Astrocyte (in vitro differentiated cells and primary cell): ENCODE measurements around the gene SLC22A14. TPM values are rescaled to one million over a fixed set of nuclear protein-coding genes. Genes with fewer than 3 reads are reported as not detected.

Experiments
- DNase-seq: peaks from one replicate; pipeline ENCODE4 v3.0.0-alpha.2; 2010; ENCODE audit warnings: low read depth
- FAIRE-seq: peaks from 2 replicates; lab custom pipeline; 2011; peaks lifted over from hg19 to GRCh38; lab: Jason Lieb, UNC
- H2AFZ ChIP-seq: 2 replicates; pipeline ENCODE4 v1.6.0; 2012; ENCODE audit warnings: low read depth, low read length, inconsistent platforms
- H3K27ac ChIP-seq: 2 replicates; pipeline ENCODE4 v1.5.1; 2011; ENCODE audit warnings: low read depth, low read length, inconsistent platforms
- H3K27me3 ChIP-seq: 2 replicates; pipeline ENCODE4 v1.6.0; 2011; ENCODE audit warnings: low read length, inconsistent platforms; ENCODE audit not compliant: insufficient read depth
- H3K36me3 ChIP-seq: 2 replicates; pipeline ENCODE4 v1.5.1; 2011; ENCODE audit warnings: low read length, inconsistent platforms; ENCODE audit not compliant: insufficient read depth
- H3K4me1 ChIP-seq: 2 replicates; pipeline ENCODE4 v1.5.1; 2011; ENCODE audit warnings: low read length, inconsistent platforms; ENCODE audit not compliant: insufficient read depth
- H3K4me2 ChIP-seq: 2 replicates; pipeline ENCODE4 v1.6.0; 2012; ENCODE audit warnings: low read length, inconsistent platforms
- H3K4me3 ChIP-seq: 2 replicates; pipeline ENCODE4 v1.5.1; 2011; ENCODE audit warnings: low read depth, mild to moderate bottlenecking, low read length, inconsistent platforms; ENCODE audit not compliant: insufficient read depth
- H3K79me2 ChIP-seq: 2 replicates; pipeline ENCODE4 v1.6.0; 2012; ENCODE audit warnings: mild to moderate bottlenecking, low read length, inconsistent platforms; ENCODE audit not compliant: insufficient read depth
- H3K9ac ChIP-seq: 2 replicates; pipeline ENCODE4 v1.6.0; 2012; ENCODE audit warnings: mild to moderate bottlenecking, low read length, inconsistent platforms
- H3K9me3 ChIP-seq: 2 replicates; pipeline ENCODE4 v1.5.1; 2012; ENCODE audit warnings: low read depth, mild to moderate bottlenecking, low read length, inconsistent platforms; ENCODE audit not compliant: insufficient read depth
- H4K20me1 ChIP-seq: 2 replicates; pipeline ENCODE4 v1.6.0; 2012; ENCODE audit warnings: low read length, inconsistent platforms; ENCODE audit not compliant: insufficient read depth
- H3K27ac Mint-ChIP-seq: one replicate; pipeline ENCODE4 v1.8.0; 2021; ENCODE audit warnings: mild to moderate bottlenecking, mixed read lengths; ENCODE audit not compliant: unreplicated experiment
- H3K27me3 Mint-ChIP-seq: one replicate; pipeline ENCODE4 v1.8.0; 2021; ENCODE audit warnings: low read depth, mixed read lengths; ENCODE audit not compliant: unreplicated experiment
- H3K36me3 Mint-ChIP-seq: one replicate; pipeline ENCODE4 v1.8.0; 2021; ENCODE audit warnings: low read depth, mixed read lengths; ENCODE audit not compliant: unreplicated experiment
- H3K4me1 Mint-ChIP-seq: one replicate; pipeline ENCODE4 v1.8.0; 2021; ENCODE audit warnings: low read depth, mixed read lengths; ENCODE audit not compliant: unreplicated experiment
- H3K4me3 Mint-ChIP-seq: one replicate; pipeline ENCODE4 v1.8.0; 2021; ENCODE audit warnings: mild to moderate bottlenecking, moderate library complexity, mixed read lengths; ENCODE audit not compliant: unreplicated experiment
- H3K9me3 Mint-ChIP-seq: one replicate; pipeline ENCODE4 v1.8.0; 2021; ENCODE audit warnings: mild to moderate bottlenecking, mixed read lengths; ENCODE audit not compliant: unreplicated experiment
- EZH2 ChIP-seq: IDR thresholded peaks from 2 replicates; pipeline ENCODE4 v1.6.1; 2012; ENCODE audit warnings: mild to moderate bottlenecking, low read length, inconsistent platforms; ENCODE audit not compliant: insufficient read depth
- total RNA-seq: library from RNA; stranded (reverse); gene quantifications from 2 replicates; pipeline ENCODE4 v1.2.1, GENCODE V29; 2021
- TF ChIP-seq, protein P1 (sequence below): IDR thresholded peaks from 2 replicates; pipeline ENCODE4 v1.5.1; 2011; ENCODE audit warnings: low read depth, mild to moderate bottlenecking, inconsistent platforms, low read length, moderate library complexity; ENCODE audit not compliant: insufficient read depth

SLC22A14 gene
- total RNA-seq, 1 donor from 2014 or later, result 0.45 TPM

DNA sequence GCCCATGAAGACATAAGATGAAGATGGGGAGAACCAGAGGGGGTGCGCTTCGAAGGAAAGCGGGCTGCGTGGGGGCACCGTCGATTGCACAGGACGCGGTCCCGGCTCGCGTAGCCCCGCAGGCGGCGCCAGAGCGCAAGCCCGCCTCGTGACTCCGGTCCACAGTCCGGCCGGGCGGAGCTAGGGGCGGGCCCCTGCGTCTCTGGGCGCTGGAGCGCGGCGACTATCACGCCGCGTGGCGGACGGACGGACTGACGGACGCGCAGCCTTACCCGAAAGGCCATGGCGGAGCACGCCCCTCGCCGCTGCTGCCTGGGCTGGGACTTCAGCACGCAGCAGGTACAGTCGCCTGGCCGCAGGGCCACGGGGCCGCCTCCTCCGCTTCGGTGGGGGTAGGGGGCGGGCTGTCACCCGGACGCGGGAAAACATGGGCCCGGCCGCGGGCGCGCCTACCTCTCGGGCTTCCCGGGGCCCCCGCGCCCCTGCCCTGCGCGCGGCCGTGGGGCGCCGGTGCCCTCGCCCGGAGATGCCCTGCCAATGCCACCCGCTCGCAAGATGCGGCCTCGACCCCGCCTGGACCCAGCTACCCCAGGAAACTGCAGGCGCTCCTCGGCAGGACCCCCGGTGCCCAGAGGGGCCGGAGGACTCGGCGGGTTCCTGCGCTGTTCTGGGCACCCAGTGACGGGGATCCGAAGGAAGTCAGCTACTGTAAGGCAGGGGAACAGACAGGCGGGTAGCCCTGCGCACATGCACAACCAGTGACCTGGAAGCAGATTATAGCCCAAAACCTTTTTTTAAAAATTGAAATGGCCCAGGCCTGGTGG, 64.7 kb downstream of the SLC22A14 start, which contains the start of gene XYLB:
Gene XYLB, plus strand, starts transcription at position 199 of the 824 bp plus-strand sequence. Its CDS starts 84 bp downstream, at position 283.
- H4K20me1 ChIP-seq, result no peaks in the 10 kb centered on the region
- no peaks in the 10 kb centered on the region for H3K9me3 Mint-ChIP-seq
- peak within 1 kb of the TSS; percentile 80 for H3K4me3 Mint-ChIP-seq
- peak within 1 kb of the TSS; percentile 67 for H3K4me3 ChIP-seq
- no peaks in the 10 kb centered on the region for H3K36me3 ChIP-seq
- peaks cover 1% of the 10 kb centered on the region for H3K36me3 Mint-ChIP-seq
- H3K4me1 ChIP-seq, result peaks cover 4% of the 10 kb centered on the region
- H3K27ac ChIP-seq, result no peak within 1 kb of the TSS
- H3K4me1 Mint-ChIP-seq, result no peaks in the 10 kb centered on the region
- TF ChIP-seq EZH2, result no peak
- TF ChIP-seq, protein P1, sequence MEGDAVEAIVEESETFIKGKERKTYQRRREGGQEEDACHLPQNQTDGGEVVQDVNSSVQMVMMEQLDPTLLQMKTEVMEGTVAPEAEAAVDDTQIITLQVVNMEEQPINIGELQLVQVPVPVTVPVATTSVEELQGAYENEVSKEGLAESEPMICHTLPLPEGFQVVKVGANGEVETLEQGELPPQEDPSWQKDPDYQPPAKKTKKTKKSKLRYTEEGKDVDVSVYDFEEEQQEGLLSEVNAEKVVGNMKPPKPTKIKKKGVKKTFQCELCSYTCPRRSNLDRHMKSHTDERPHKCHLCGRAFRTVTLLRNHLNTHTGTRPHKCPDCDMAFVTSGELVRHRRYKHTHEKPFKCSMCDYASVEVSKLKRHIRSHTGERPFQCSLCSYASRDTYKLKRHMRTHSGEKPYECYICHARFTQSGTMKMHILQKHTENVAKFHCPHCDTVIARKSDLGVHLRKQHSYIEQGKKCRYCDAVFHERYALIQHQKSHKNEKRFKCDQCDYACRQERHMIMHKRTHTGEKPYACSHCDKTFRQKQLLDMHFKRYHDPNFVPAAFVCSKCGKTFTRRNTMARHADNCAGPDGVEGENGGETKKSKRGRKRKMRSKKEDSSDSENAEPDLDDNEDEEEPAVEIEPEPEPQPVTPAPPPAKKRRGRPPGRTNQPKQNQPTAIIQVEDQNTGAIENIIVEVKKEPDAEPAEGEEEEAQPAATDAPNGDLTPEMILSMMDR, result peak; percentile 41
- no peaks in the 10 kb centered on the region for H3K27me3 ChIP-seq
- FAIRE-seq, result no peak
- DNase-seq, result peak; percentile 54
- H3K4me2 ChIP-seq, result peak within 1 kb of the TSS; percentile 89
- H3K9ac ChIP-seq, result peak within 1 kb of the TSS; percentile 64
- no peaks in the 10 kb centered on the region for H3K9me3 ChIP-seq
- H3K27ac Mint-ChIP-seq, result peak within 1 kb of the TSS; percentile 35
- peaks cover 3% of the 10 kb centered on the region for H3K79me2 ChIP-seq
- H2AFZ ChIP-seq, result peak within 1 kb of the TSS; percentile 95
- H3K27me3 Mint-ChIP-seq, result peaks cover 5% of the 10 kb centered on the region

DNA sequence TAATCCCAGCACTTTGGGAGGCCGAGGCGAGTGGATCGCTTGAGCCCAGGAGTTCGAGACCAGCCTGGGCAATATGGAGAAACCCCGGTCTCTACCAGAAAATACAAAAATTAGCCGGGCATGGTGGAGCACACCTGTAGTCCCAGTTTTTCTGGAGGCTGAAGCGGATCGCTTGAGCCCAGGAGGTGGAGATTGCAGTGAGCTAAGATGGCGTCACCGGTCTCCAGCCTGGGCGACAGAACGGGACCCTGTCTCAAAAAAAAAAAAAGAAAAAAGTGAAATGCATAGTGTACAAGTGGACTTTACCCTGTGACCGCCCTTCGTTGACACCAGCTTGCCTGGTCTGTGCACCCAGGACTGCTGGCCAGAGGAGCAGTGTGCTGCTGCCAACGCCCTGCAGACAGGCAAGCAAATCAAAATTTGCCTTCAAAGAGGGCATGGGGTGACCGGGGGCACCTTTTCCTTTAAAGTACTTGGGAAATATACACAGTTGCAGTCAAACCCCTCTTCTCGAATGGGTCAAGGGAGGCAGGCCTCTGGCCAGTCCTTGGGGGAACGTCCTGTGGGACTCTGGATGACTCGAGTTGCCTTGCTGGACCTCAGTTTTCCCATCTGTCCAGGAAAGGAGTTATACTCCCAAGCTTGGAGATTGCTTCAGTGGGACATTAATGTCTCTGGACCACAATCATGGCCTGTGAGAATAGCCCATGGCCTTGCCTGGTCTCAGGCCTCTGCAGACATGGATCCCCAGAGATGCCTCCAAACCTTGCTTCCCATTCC, 65.5 kb downstream of the SLC22A14 start:
- Histone ChIP-seq H3K4me3 (peak overlapping the region; percentile 67), H3K9me3 (no peaks in the 10 kb centered on the region), H3K36me3 (no peaks in the 10 kb centered on the region), H2AFZ (peak overlapping the region; percentile 95), H3K4me1 (peaks cover 4% of the 10 kb centered on the region), H4K20me1 (no peaks in the 10 kb centered on the region), H3K27ac (no peak overlapping the region), H3K27me3 (no peaks in the 10 kb centered on the region), H3K4me2 (peak overlapping the region; percentile 89), H3K9ac (peak overlapping the region; percentile 64), H3K79me2 (peaks cover 3% of the 10 kb centered on the region)
- peaks cover 5% of the 10 kb centered on the region for H3K27me3 Mint-ChIP-seq
- peaks cover 2% of the 10 kb centered on the region for H3K36me3 Mint-ChIP-seq
- no peaks in the 10 kb centered on the region for H3K4me1 Mint-ChIP-seq
- peak overlapping the region; percentile 74 for H3K4me3 Mint-ChIP-seq
- DNase-seq (no peak), FAIRE-seq (no peak)
- TF ChIP-seq, protein P1, result no peak
- TF ChIP-seq EZH2, result no peak
- H3K9me3 Mint-ChIP-seq, result no peaks in the 10 kb centered on the region
- H3K27ac Mint-ChIP-seq, result no peak overlapping the region
